HG02938 (cell line): ENCODE results near the gene PARL.

Source experiments
- ATAC-seq: cut with Tn5 transposase; IDR thresholded peaks from one replicate; pipeline ENCODE4 v1.9.1; 2021; ENCODE audit warnings: mild to moderate bottlenecking, moderate library complexity; ENCODE audit not compliant: unreplicated experiment

The PARL gene

DNA sequence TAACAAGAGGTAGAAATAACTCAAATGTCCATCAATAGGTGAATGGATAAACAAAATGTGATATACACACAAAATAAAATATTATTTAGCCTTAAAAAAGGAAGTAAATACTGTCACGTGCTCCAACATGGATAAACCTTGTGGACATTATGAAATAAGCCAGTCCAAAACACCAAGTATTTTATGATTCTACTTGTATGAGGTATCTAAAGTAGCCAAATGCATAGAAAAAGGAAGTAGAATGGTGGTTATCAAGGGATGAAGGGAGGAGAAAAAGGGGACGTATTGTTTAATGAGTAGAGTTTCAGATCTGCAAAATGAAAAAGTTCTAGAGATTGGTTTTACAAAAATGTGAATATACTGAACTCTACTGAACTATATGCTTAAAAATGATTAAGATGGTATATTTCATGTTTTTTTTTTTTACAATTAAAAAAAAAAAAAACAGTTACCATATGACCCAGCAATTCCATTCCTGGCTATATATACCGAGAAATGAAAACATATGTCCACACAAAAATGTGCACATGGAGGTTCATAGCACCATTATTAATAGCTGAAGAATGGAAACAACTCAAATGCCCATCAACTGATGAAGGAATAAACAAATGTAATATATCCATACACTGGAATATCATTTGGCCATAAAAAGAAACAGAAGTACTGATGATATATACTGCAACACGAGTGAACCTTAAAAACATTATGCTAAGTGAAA lies 30.2 kb downstream of the PARL start:
- ATAC-seq: no peak

DNA sequence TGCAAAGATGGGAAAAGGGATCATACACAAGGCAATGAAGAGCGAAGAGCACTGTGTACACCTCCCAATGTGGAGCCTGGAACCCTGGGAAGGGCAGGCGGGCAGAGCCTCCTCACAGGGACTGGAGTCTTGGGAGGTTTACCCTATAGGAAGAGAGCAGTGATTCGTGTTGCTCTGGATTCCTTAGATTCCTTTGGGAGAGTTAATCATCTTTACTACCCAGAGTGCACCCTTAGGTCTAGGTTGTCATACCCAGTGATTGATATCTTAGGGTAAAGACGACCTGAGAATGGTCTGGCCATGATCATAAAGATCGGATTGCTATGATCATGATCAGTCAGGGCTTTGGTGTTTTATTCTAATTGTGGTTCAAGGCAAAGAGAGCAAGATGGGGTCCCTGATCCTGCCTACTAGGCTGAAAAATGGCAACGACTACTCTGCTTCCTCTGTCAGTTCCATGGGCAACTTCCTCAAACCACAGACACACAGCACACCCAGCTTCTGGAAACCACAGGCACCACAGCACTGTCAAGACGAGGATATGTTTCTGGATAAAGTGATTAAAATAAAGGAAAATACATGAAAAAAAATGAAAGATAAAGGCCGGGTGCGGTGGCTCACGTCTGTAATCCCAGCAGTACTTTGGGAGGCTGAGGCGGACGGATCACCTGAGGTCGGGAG lies 38.9 kb downstream of the PARL start:
- no peak for ATAC-seq

DNA sequence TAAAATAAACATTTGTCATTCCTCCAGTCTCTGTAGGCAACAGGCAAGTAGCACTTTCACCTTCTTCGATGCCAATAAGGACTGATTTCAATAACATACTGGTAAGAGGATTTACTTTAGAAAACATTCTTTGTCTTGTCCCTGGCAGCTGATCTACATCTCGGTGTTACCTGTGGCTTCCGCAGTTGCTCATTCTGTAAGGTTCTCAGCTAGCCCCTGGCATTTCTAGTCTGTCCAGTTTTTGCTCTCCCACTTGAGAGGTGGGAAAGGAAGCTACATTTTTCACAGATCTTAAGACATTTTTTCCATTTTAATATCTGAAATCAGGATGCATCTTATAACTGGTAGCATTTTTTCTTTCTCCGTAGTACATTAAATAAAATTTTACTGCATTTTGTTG lies 39.6 kb downstream of the PARL start:
- no peak for ATAC-seq

DNA sequence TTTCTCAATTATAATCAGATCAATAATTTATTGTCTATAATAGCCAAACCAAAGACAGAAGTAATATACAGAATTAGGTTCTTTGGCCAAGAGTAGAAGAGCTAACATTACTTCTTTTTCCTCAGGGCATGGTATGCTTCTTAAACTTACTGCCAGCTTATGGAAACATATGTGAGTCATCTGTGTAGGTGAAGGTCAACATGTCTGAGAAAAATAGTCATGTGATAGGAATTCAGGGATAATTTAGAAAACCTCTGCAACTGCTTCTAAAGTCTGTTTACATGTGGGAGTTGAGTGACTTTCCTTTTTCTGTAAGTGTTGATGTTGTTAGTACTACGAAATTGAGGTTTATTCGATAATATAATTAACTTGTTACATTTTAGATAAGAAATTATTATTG lies 40.1 kb downstream of the PARL start:
- ATAC-seq: no peak

DNA sequence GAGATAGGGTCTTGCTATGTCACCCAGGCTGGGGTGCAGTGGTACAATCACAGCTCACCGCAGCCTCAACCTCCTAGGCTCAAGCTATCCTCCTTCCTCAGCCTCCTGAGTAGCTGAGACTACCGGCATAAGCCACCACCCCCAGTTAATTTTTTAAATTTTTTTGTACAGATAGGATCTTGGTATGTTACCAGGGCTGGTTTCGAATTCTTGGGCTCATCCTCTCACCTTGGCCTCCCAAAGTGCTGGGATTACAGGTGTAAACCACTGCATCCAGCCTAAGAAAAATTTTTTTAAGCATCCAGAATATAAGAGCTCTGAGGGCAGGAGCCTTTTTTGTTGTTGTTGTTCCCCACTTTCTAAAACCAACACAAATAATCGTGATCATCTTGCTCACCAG lies 44.9 kb downstream of the PARL start:
- ATAC-seq: no peak

DNA sequence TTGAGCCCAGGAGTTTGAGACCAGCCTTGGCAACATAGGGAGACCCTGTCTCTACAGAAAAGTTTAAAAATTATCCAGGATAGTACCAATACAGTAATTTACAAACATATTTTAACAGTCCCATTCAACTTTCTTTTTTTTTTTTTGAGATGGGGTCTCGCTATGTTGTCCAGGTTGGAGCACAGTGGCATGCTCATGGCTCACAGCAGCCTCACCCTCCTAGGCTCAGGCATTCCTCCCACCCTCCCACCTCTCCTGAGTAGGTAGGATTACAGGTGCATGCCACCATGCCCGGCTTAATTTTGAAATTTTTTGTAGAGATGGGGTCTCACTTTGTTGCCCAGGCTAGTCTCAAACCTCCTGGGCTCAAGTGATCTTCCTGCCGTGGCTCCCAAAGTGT lies 46.8 kb downstream of the PARL start:
- no peak for ATAC-seq

DNA sequence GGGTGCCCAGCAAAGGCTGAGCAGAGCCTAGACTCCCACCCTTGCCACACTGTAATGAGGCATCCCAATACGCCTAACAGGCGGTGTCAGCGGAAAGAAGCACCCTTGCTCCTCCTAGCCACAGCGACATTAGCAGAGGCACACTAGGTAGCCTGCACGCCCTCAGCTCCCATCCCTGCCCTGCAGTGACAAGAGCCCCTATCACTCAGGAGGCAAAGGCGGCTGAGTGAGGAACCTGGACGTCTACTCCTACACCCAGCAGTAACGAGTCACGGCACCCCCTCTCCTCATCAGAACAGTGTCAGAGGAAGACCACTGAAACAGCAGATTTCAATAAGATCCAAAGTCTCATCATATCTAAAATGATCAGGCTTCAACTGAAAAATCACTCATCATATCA lies 47.3 kb downstream of the PARL start:
- no peak for ATAC-seq

DNA sequence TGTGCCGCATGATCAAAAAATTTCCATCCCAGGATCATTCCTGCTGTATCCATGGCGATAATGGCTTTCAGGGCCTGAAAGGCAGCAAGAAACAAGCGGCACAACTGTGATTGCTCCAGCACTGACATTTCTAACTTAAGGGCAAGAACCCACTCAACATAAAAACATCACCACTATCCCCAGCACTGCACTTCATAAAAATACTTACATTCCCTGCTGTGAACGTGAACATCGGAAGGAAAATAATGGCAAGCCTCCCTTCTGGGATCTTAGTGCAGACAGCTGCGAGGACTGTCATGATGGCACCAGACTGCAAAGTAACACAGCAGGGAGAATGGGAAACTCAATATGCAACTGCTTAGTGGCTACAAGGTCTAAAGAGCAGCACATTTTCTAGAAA lies 51.2 kb downstream of the PARL start:
- no peak for ATAC-seq

DNA sequence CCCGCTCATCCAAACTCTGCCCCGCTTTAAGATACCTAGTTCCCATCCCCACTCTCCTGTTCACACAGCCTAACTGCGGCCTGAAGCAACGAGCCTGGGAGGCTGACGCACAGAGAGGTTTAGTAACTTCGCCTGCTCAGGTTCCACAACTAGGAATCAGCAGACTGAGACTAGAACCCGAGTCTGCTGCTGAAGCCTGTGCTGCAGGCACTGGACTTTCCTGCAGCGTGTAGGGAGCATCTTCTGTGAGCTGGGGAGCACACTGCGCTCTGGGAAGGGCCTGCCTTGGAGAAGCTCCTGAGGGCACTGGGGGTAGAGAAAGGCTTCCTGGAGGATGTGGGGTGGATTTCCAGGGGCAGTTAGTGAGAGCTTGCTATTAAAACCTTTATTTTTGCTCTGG lies 54.5 kb downstream of the PARL start:
- no peak for ATAC-seq

DNA sequence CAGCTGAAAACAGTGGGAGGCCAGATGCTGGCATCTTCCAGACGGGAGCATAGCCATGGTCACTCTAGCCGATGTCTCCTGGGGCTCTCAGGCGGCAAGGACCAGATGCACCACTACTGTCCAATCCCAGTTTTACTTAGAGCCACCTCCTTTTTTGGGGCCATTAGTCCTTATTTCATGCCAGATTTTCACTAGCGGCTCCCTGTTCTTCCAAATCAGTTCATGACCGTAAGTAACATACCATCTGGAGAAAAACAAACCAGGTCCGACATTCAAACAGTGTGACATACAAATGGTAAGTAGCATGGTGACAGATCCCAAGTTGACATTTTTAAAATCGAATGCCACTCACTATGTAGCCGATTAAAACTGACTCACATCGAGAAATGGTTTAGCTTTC lies 55.2 kb downstream of the PARL start:
- ATAC-seq: no peak

DNA sequence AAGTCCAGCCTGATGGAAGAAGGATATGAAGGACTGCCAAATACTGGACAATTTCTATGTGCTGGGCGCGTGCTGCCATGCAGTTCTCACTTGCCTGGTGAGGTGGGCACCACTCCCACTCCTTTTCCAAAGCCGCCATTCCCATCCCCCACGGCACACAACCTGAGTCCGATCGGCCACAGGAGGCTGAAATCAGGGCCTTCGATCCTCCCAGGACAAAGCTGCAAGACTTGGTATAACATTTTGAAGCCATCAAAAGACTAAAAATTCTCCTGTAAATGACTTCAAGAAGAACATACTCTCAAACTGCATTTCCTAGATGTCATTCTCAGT lies 56.2 kb downstream of the PARL start:
- no peak for ATAC-seq

DNA sequence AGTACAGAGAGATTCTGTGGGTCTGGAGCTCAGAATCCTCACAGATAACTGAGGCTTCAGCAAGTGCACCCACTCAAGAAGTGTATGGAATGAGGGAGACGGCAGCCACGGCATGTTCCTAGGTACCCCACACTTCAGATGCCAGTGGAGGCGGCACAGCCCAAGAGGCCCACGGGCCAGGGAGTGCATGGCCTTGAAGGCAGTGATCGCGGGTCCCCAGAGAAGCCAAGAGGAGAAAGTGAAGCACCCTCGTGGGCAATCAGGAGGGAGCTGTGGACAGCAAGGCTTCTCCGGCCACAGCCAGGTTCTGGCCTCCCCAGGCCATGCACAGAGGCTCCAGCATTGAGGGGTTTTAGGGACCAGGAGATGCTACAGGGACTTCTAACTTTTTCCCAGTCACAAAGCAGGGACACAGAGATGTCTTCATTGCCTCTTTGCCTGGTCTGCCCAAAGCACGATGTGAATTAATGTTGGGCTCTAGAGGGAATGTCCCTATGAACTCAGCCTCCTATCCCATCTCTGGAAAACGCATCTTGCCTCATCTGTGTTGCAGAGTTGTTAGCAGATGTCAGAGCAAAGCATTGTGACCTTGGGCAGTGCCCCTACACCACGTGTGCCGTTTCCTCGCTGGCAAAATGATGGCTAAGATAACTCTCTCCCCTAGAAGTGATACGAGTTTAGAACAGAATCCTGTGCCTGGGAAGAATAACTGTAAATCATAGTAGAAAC lies 56.7 kb downstream of the PARL start:
- ATAC-seq: no peak

DNA sequence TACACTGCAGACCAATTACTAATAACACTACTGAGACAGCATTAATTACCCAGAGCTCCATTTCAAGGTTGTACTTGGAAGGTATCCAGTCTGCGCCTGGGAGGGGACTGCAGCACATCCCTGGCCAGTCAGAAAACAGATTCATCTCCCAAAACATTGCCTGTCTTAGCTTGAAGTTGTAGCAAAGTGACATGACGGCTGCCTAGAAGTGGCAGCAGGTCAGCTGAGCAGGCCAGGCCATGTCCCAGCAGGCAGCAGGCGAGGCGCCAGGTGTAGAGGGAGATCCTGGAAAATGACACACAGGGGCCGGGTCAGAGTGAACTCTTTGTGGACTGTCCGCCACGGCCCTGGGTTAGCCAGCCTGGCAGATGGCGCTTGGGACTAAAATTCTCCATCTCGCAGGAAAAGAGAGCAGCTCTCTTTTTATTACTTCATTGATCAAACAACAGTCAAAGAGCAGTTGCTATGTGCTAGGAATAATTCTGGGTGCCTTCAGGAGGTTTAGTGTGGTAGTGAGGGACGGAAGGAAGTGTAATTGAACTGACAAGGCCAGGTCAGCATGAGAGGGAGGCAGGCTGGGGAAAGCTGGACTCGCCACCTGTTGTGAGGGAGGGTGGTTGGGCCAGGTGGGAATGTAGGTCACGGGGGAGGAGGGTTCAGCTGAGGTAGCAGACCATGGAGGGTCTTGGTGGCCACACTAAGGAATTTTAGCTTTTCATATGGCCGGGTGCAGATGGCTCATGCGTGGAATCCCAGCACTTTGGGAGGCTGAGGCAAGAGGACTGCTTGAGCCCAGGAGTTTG lies 58.0 kb downstream of the PARL start:
- ATAC-seq: no peak

DNA sequence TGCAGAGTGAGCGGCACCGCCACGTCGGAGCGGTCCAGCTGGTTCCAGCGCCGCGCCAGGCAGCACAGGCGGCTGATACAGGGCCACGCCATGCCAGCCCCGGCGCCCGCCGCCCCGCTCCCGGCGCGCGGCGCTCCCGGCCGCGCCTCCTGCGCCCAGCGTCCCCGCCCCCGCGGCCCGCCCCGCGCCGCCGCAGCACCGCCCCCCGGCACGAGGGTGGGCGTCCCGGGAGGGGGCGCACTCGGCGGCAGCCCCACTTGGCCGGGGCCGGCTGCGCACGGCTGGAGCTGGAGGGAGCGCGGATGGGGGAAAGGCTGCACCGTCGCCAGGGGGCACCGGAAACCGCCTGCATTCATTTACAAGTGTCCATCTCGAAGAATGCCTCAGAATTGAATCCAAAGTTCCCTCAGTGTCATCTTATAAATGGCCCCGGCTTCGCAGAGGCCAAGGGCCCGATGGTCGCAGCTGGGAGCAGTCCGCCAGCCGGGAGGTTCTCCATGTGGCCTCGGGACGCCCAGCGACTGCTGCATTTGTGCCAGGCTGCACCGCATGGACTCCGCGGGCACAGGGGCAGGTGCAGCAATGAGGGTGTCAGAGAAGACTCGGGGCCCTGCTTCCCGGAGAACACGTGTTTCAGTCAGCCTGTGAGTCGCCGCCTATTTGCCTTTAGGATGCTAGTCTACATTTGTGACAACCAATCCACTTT lies 59.1 kb downstream of the PARL start, which contains the start of gene MAP6D1:
TSS of gene MAP6D1 (minus strand) at position 122 of the 706 bp plus-strand sequence. CDS start at position 92, 30 bp downstream.
- no peak for ATAC-seq

DNA sequence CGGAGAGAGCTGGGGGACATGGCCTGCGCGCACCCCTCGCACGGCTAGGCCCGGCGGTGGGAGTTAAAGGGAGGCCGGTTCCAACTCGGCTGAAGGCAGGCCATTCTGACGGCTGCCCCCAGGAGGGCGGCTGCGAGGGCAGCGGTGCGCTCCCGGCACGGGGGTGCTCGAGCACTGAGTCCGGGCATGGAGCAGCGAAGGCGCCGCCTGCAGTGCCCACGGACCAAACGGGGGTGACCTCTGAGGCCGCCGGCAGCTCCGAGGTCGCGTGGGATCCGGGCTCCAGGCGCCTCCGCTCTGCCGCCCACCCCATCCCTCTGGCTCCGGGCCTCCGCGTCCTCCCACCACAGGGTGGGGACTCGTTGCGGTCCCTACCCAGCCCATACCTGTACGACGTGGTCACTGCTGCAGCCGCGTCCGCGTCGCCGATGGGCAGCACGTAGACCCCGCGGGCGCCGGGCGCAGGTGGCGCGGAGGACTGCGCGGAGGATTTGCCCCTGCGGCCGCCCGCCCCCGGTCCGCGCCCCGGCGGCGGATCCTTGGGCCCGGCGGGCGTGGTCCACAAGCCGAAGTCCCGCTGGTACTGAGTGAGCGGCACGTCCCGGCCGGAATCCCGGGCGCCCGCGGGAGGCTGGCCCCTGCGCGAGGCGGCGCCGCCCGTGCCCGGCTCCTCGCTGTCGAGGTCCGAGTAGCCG lies 59.8 kb downstream of the PARL start:
- ATAC-seq: no peak

DNA sequence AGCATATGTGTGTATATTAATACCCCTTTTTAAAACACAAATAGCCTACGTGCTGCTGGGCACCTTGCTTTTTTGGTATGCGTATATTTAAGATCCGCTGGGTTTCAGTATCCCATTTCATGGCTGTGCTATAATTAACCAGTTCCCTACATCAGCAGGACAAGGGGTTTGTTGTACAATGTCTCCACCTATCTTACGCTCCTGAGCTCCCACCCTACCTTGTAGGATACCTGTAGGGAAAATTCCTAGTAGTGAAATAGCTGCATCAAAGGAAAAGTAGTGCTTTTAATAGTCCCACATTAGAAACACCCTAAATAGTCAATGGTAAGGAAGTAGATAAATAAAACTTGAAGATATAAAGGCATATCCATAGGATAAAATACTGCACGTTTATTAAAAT lies 60.7 kb downstream of the PARL start:
- ATAC-seq: no peak

DNA sequence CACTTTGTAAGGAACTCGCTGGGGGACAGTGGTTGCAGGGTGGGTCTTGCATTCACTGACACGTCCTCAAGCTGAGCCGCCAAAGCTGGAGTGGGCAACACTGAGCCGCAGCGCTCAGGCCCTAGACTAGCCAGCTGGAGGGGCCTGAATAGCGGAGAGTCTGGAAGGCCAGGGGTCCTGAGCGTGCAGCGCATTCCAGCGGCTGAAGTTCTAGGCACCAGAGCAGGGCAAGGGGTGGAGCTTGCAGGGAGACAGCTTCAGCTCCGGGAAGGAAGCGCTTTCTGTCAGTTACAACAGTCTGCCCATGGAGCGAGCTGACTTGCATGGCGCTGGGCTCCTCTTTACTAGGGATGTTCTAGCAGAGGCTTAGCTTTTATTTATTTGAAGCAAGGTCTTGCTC lies 62.0 kb downstream of the PARL start:
- ATAC-seq: no peak

DNA sequence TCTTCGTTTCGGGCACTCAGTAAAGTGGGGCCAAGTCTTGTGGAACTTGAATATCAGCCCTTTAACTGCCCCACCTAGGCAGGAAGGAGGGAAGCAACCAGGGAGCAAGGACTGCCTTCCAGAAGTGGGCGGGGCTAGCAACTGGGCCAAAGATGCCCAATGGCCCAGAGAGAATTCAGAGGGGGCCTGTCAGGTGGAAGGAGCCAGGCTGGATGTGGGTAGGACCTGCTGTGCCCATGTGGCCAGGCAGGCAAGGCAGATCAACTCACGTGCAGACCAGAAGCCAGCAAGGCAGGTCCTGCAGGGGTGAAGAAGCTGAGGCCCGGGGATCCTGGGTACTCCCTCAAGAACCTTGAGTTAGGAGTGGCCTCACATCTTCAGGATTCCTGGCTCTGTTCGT lies 64.8 kb downstream of the PARL start:
- ATAC-seq: no peak

DNA sequence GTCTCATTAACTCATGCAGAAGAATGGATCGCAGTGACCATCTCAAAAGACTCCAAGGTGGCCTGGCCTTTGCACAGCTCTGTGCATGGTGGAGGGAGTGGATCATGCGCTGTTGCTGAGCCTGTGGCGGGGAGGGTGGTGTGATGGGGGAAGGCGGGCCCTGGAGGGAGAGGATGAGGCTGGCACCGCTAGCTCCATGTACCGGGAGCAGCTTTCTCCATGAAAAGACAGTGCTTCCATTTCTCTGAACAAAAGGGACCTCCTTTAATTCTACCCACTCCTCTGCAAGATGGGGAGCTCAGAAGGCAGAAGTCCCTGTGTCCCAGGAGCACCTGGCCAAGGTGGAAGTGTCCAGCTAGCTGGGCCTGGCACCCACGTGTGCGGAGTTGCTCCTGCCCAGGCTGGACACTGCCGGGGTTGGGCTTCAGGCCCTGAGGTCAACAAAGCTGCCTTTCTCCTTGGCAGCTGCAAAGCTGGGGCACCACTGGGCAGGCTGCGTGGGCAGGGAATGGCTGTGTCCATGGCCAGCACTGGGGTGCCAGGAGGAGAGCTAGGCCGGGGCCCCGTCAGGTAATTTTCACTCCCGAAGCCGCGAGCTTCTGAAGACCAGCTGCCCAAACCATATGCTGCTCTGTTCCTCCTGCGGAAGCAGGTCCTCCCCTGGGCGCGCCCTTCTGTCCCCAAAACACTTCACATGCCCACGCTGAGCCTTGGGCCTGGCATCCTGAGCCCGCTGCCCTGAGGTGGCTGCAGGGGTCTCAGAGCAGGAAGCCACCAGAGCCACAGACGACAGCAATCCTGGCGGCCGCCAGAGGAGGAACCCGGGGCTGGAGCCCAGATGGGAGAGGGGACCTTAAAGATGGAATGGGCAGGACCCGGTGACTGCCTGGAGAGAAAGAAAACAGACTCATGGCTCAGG lies 65.7 kb downstream of the PARL start:
- no peak for ATAC-seq
